ENCODE measurements around the gene STAP1.

DNA sequence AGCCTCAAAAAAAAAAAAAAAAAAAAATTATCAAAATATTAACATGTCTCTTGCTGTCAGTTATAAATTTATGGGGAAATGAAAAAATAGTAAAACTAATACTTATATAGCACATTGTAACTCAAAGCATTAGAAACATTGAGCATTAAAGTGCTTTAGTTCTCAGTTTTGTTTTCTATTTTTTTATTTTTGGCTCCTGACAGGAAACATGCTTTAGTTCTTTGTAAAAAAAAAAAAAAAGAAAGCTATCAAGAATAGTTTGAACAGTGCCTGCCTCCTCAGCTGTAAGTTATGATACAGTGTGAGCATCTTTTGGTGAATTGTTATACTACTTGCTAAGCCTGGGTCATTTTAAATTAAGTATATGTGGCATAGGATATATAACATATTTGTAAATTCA lies 8.1 kb upstream of the STAP1 start:
- TF ChIP-seq, protein P1, sequence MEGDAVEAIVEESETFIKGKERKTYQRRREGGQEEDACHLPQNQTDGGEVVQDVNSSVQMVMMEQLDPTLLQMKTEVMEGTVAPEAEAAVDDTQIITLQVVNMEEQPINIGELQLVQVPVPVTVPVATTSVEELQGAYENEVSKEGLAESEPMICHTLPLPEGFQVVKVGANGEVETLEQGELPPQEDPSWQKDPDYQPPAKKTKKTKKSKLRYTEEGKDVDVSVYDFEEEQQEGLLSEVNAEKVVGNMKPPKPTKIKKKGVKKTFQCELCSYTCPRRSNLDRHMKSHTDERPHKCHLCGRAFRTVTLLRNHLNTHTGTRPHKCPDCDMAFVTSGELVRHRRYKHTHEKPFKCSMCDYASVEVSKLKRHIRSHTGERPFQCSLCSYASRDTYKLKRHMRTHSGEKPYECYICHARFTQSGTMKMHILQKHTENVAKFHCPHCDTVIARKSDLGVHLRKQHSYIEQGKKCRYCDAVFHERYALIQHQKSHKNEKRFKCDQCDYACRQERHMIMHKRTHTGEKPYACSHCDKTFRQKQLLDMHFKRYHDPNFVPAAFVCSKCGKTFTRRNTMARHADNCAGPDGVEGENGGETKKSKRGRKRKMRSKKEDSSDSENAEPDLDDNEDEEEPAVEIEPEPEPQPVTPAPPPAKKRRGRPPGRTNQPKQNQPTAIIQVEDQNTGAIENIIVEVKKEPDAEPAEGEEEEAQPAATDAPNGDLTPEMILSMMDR (conservative IDR thresholded peaks at IDR 0.05; ENCODE audit: low read depth in 2 of 2), result no peak
- TF ChIP-seq, protein P2, sequence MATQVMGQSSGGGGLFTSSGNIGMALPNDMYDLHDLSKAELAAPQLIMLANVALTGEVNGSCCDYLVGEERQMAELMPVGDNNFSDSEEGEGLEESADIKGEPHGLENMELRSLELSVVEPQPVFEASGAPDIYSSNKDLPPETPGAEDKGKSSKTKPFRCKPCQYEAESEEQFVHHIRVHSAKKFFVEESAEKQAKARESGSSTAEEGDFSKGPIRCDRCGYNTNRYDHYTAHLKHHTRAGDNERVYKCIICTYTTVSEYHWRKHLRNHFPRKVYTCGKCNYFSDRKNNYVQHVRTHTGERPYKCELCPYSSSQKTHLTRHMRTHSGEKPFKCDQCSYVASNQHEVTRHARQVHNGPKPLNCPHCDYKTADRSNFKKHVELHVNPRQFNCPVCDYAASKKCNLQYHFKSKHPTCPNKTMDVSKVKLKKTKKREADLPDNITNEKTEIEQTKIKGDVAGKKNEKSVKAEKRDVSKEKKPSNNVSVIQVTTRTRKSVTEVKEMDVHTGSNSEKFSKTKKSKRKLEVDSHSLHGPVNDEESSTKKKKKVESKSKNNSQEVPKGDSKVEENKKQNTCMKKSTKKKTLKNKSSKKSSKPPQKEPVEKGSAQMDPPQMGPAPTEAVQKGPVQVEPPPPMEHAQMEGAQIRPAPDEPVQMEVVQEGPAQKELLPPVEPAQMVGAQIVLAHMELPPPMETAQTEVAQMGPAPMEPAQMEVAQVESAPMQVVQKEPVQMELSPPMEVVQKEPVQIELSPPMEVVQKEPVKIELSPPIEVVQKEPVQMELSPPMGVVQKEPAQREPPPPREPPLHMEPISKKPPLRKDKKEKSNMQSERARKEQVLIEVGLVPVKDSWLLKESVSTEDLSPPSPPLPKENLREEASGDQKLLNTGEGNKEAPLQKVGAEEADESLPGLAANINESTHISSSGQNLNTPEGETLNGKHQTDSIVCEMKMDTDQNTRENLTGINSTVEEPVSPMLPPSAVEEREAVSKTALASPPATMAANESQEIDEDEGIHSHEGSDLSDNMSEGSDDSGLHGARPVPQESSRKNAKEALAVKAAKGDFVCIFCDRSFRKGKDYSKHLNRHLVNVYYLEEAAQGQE (IDR thresholded peaks at IDR 0.05; ENCODE audit: unreplicated experiment), result no peak
- TF ChIP-seq EZH2 (IDR thresholded peaks at IDR 0.05; ENCODE audit: low read depth, unreplicated experiment), result no peak
- no peak for TF ChIP-seq POLR2AphosphoS5 (IDR thresholded peaks at IDR 0.05; ENCODE audit: low read depth)
- no peak for TF ChIP-seq CREB1 (CRISPR knock-in tag; IDR thresholded peaks at IDR 0.05; ENCODE audit: low read depth)
- TF ChIP-seq, protein P3, sequence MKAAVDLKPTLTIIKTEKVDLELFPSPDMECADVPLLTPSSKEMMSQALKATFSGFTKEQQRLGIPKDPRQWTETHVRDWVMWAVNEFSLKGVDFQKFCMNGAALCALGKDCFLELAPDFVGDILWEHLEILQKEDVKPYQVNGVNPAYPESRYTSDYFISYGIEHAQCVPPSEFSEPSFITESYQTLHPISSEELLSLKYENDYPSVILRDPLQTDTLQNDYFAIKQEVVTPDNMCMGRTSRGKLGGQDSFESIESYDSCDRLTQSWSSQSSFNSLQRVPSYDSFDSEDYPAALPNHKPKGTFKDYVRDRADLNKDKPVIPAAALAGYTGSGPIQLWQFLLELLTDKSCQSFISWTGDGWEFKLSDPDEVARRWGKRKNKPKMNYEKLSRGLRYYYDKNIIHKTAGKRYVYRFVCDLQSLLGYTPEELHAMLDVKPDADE (IDR thresholded peaks at IDR 0.05), result no peak
